Ovary (tissue), 9 donors: ENCODE data around the gene SNX8. TPM values are rescaled to one million over a fixed set of nuclear protein-coding genes. Genes with fewer than 3 reads are reported as not detected.
A peak's percentile ranks its signal among the peaks of the same experiment; 100 is the strongest.

Source experiments
- DNase-seq, 5 donors: peaks; one replicate each; pipeline ENCODE4 v3.0.0-alpha.2; 2019 to 2020
- H3K27ac ChIP-seq, 2 donors: fragments of 200-600 bp; one replicate each; pipeline versions ENCODE4 v1.5.1 to v1.8.0; 2019 to 2022
- H3K27me3 ChIP-seq: fragments of 200-600 bp; one replicate; pipeline ENCODE4 v1.8.0; 2022
- H3K36me3 ChIP-seq: fragments of 200-600 bp; sonication (generic); one replicate; pipeline ENCODE4 v1.5.1; 2019
- H3K4me1 ChIP-seq: one replicate; pipeline ENCODE4 v1.8.1; 2013; ENCODE audit warnings: mild to moderate bottlenecking, moderate library complexity; ENCODE audit not compliant: insufficient read depth
- H3K4me3 ChIP-seq: fragments of 200-600 bp; sonication (generic); one replicate; pipeline ENCODE4 v1.5.1; 2017
- H3K9me3 ChIP-seq, 2 donors: fragments of 200-600 bp in 1 of 2; sonication (generic) in 1 of 2; one replicate each; pipeline versions ENCODE4 v1.5.1 to v1.8.1; 2013 to 2019; ENCODE audit warnings: mild to moderate bottlenecking in 1 of 2, moderate library complexity in 1 of 2
- CTCF ChIP-seq, 3 donors: fragments of 450-650 bp in 2 of 3; fragments of 200-600 bp in 1 of 3; IDR thresholded peaks; one replicate each; pipeline versions ENCODE4 v1.5.1 to v1.8.0; 2016 to 2022; ENCODE audit warnings: antibody characterized with exemption in 3 of 3, mild to moderate bottlenecking in 1 of 3
- EP300 ChIP-seq: sonication (generic); formaldehyde crosslinking; IDR thresholded peaks from one replicate; pipeline ENCODE4 v1.6.1; 2017; ENCODE audit warnings: antibody characterized with exemption
- POLR2A ChIP-seq: fragments of 450-650 bp; IDR thresholded peaks from one replicate; pipeline ENCODE4 v1.6.1; 2017; ENCODE audit warnings: antibody characterized with exemption, mild to moderate bottlenecking, moderate library complexity
- WGBS, 3 donors: extraction: QIAGEN DNeasy Blood & Tissue Kit in 1 of 3; methylation state at CpG; one replicate each; pipeline versions ENCODE4 v1.1.5 to v1.1.7; 2013 to 2017; 5-methylcytosine and 5-hydroxymethylcytosine counted together
- intact Hi-C, 4 donors: fragments of 100-400 bp; cut with DNase I; formaldehyde crosslinking; loops; one replicate each; pipeline versions ENCODE4 v1.11.0 to v1.15.1; 2022 to 2023
- polyA plus RNA-seq, 2 donors: library from polyadenylated mRNA; stranded (reverse); fragments of 200-250 nt in 1 of 2; fragments of 350-450 nt in 1 of 2; fragmentation: Illumina TruSeq in 1 of 2; extraction: RNeasy Lipid Tissue Mini Kit (QIAGEN cat#74804) in 1 of 2; gene quantifications; one replicate each; pipeline ENCODE4 v1.2.3, GENCODE V29; 2013 to 2014
- total RNA-seq, 7 donors: library from RNA; depleted of rRNA in 2 of 7; stranded (reverse); fragments of >200 nt in 2 of 7; fragmentation: NEBNext Ultra II Directional in 3 of 7; extraction: Animal tissue kit (Norgen Biotek cat#: 25700) in 3 of 7; gene quantifications; one replicate each; pipeline versions ENCODE4 v1.1.0 to v1.2.4, GENCODE V29; 2016 to 2023
- donor health status: DM: no; HTN: no; CAD: no; lungs with moderate emphysema.
- donor health status: DM: no; HTN: no; CAD: no.
- donor health status: Bipolar disorder and iron deficiency.
- donor health status: DM: yes; HTN: yes; CAD: no.
- donor health status: DM: no; HTN: no; CAD: no.
- donor health status: DM: yes; HTN: yes; CAD: no.

Gene SNX8
- total and polyA plus RNA-seq, 9 donors, result 3.2 to 37.2 (median 19.2) TPM

GRCh38 chr7:2281541-2281940, 32.7 kb downstream of the SNX8 start:
- no peaks in the 10 kb centered on the region for H3K9me3 ChIP-seq
- H3K36me3 ChIP-seq, result no peaks in the 10 kb centered on the region
- TF ChIP-seq POLR2A (no peak), CTCF (IDR thresholded peaks at IDR 0.05) (no peak), EP300 (no peak)
- peak overlapping the region; percentile 13 to 53 for H3K27ac ChIP-seq
- DNase-seq, result peak; percentile 52 to 67 (median 64)
- H3K4me1 ChIP-seq, result peaks cover 11% of the 10 kb centered on the region
- 8 to 11% (median 11%) methylated on average over 9 of the region's 9 CpGs for WGBS, 3 donors
- intact Hi-C loops, result no loop called here
- no peaks in the 10 kb centered on the region for H3K27me3 ChIP-seq
- no peak overlapping the region for H3K4me3 ChIP-seq

- no peak for TF ChIP-seq CTCF (IDR thresholded peaks at IDR 0.05)
- TF ChIP-seq POLR2A, result no peak
- TF ChIP-seq EP300, result no peak
- no peak for DNase-seq
- H3K27ac ChIP-seq, result no peak overlapping the region
- intact Hi-C loops, result no loop called here
- H3K4me1 ChIP-seq, result peaks cover 11% of the 10 kb centered on the region
- 32 to 46% (median 32%) methylated on average over 2 of the region's 2 CpGs for WGBS, 3 donors
- no peaks in the 10 kb centered on the region for H3K9me3 ChIP-seq
- H3K36me3 ChIP-seq, result no peaks in the 10 kb centered on the region
- no peak overlapping the region for H3K4me3 ChIP-seq
- H3K27me3 ChIP-seq, result no peaks in the 10 kb centered on the region
Observed at GRCh38 chr7:2280424-2280823, 33.8 kb downstream of the SNX8 start.

- no peaks in the 10 kb centered on the region for H3K27me3 ChIP-seq
- TF ChIP-seq CTCF (IDR thresholded peaks at IDR 0.05), result no peak
- no peak for TF ChIP-seq EP300
- no peak for TF ChIP-seq POLR2A
- no peak overlapping the region for H3K4me3 ChIP-seq
- peaks cover 11% of the 10 kb centered on the region for H3K4me1 ChIP-seq
- no peaks in the 10 kb centered on the region for H3K9me3 ChIP-seq
- H3K36me3 ChIP-seq, result no peaks in the 10 kb centered on the region
- 9 to 14% (median 12%) methylated on average over 4 of the region's 4 CpGs for WGBS, 3 donors
- intact Hi-C loops, result no loop called here
- H3K27ac ChIP-seq, result no peak overlapping the region
- no peak for DNase-seq
Observed at GRCh38 chr7:2279896-2280295, 34.3 kb downstream of the SNX8 start.

- Histone ChIP-seq H3K9me3 (no peaks in the 10 kb centered on the region), H3K4me3 (no peak overlapping the region), H3K27ac (no peak overlapping the region), H3K27me3 (no peaks in the 10 kb centered on the region), H3K4me1 (peaks cover 11% of the 10 kb centered on the region), H3K36me3 (no peaks in the 10 kb centered on the region)
- WGBS, 3 donors, result 93 to 95% (median 94%) methylated on average over 11 of the region's 11 CpGs
- intact Hi-C loops, result no loop called here
- TF ChIP-seq CTCF (IDR thresholded peaks at IDR 0.05) (no peak), POLR2A (no peak), EP300 (no peak)
- DNase-seq, result no peak
Observed at GRCh38 chr7:2278026-2278425, 36.2 kb downstream of the SNX8 start.
